ENCODE results near the gene RNU4-1. TPM values are rescaled to one million over a fixed set of nuclear protein-coding genes. Genes with fewer than 3 reads are reported as not detected.

RNU4-1 gene
- total and polyA plus RNA-seq, 4 donors = under 0.01 to 2,200 TPM; not detected in 2

- H3K36me3 ChIP-seq (ENCODE audit: control insufficient read depth in 4 of 4, insufficient read depth in 4 of 4, low read length in 4 of 4) = no peaks in the 10 kb centered on the region
- 2% methylated on average over 42 of the region's 42 CpGs for WGBS, 2 donors
- no peaks in the 10 kb centered on the region for H3K27me3 ChIP-seq (ENCODE audit: control insufficient read depth in 3 of 3, insufficient read depth in 3 of 3, low read length in 2 of 3)
- DNase-seq = peak; percentile 99
- peaks cover 0 to 9% (median 5%) of the 10 kb centered on the region in 5 donors for H3K4me1 ChIP-seq (ENCODE audit: control insufficient read depth in 5 of 5, insufficient read depth in 5 of 5, low read length in 5 of 5)
- TF ChIP-seq, protein P1, sequence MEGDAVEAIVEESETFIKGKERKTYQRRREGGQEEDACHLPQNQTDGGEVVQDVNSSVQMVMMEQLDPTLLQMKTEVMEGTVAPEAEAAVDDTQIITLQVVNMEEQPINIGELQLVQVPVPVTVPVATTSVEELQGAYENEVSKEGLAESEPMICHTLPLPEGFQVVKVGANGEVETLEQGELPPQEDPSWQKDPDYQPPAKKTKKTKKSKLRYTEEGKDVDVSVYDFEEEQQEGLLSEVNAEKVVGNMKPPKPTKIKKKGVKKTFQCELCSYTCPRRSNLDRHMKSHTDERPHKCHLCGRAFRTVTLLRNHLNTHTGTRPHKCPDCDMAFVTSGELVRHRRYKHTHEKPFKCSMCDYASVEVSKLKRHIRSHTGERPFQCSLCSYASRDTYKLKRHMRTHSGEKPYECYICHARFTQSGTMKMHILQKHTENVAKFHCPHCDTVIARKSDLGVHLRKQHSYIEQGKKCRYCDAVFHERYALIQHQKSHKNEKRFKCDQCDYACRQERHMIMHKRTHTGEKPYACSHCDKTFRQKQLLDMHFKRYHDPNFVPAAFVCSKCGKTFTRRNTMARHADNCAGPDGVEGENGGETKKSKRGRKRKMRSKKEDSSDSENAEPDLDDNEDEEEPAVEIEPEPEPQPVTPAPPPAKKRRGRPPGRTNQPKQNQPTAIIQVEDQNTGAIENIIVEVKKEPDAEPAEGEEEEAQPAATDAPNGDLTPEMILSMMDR (IDR thresholded peaks at IDR 0.05; ENCODE audit: control extremely low read depth, extremely low read depth) = no peak
- peak; percentile 99 for ATAC-seq (ENCODE audit: insufficient read depth, low FRiP score)
- peak overlapping the region; percentile 41 to 84 for H3K9ac ChIP-seq (ENCODE audit: insufficient read depth in 1 of 2, low read length in 2 of 2)
- peak overlapping the region; percentile 41 for H3K4me3 ChIP-seq
- peak overlapping the region; percentile 68 to 78 for H3K27ac ChIP-seq (ENCODE audit: low read depth in 1 of 2, low read length in 1 of 2)
- no peaks in the 10 kb centered on the region for H3K9me3 ChIP-seq (ENCODE audit: control insufficient read depth in 4 of 4, insufficient read depth in 3 of 4, low read length in 3 of 4)
Measured at GRCh38 chr12:120317224-120318105, 24.4 kb upstream of the RNU4-1 start.

DNA sequence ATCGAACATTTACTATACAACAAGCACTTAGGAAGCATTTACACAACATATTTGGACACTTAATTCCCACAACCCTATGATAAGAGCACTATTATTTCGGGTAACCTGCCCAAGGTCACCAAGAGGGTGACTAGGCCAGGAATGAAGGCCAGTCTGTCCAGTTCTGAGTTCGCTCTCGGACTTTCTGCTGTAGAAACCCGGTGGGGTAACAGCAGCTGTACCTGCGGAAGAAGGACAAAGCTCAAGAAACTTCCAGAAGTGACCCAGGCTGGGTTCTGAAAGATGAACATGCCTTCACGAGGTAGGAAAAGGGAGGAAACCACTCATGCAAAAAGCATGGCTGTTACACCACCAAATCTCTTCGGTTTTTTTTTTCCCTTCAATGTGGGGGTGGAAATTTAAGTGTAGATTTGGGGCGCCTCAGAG is 23.8 kb upstream of the RNU4-1 start:
- Histone ChIP-seq H3K9ac (ENCODE audit: insufficient read depth in 1 of 2, low read length in 2 of 2) (peak overlapping the region; percentile 41 to 84), H3K27ac (ENCODE audit: low read depth in 1 of 2, low read length in 1 of 2) (peak overlapping the region; percentile 68 to 78), H3K27me3 (ENCODE audit: control insufficient read depth in 3 of 3, insufficient read depth in 3 of 3, low read length in 2 of 3) (no peaks in the 10 kb centered on the region), H3K36me3 (ENCODE audit: control insufficient read depth in 4 of 4, insufficient read depth in 4 of 4, low read length in 4 of 4) (no peaks in the 10 kb centered on the region), H3K9me3 (ENCODE audit: control insufficient read depth in 4 of 4, insufficient read depth in 3 of 4, low read length in 3 of 4) (no peaks in the 10 kb centered on the region), H3K4me3 (peak overlapping the region; percentile 41), H3K4me1 (ENCODE audit: control insufficient read depth in 5 of 5, insufficient read depth in 5 of 5, low read length in 5 of 5) (peaks cover 0 to 9% (median 5%) of the 10 kb centered on the region in 5 donors)
- no peak for DNase-seq
- no peak for ATAC-seq (ENCODE audit: insufficient read depth, low FRiP score)
- WGBS, 2 donors = 38 to 46% methylated on average over 9 of the region's 9 CpGs
- TF ChIP-seq, protein P1 (IDR thresholded peaks at IDR 0.05; ENCODE audit: control extremely low read depth, extremely low read depth) = no peak

- no peaks in the 10 kb centered on the region for H3K36me3 ChIP-seq (ENCODE audit: control insufficient read depth in 4 of 4, insufficient read depth in 4 of 4, low read length in 4 of 4)
- no peak overlapping the region for H3K4me3 ChIP-seq
- no peak overlapping the region for H3K27ac ChIP-seq (ENCODE audit: low read depth in 1 of 2, low read length in 1 of 2)
- no peaks in the 10 kb centered on the region for H3K27me3 ChIP-seq (ENCODE audit: control insufficient read depth in 3 of 3, insufficient read depth in 3 of 3, low read length in 2 of 3)
- H3K9me3 ChIP-seq (ENCODE audit: control insufficient read depth in 4 of 4, insufficient read depth in 3 of 4, low read length in 3 of 4) = no peaks in the 10 kb centered on the region
- no peak overlapping the region for H3K9ac ChIP-seq (ENCODE audit: insufficient read depth in 1 of 2, low read length in 2 of 2)
- H3K4me1 ChIP-seq (ENCODE audit: control insufficient read depth in 5 of 5, insufficient read depth in 5 of 5, low read length in 5 of 5) = peaks cover 0 to 9% (median 5%) of the 10 kb centered on the region in 5 donors
- 68 to 81% methylated on average over 5 of the region's 5 CpGs for WGBS, 2 donors
- TF ChIP-seq, protein P1 (IDR thresholded peaks at IDR 0.05; ENCODE audit: control extremely low read depth, extremely low read depth) = no peak
- no peak for ATAC-seq (ENCODE audit: insufficient read depth, low FRiP score)
- no peak for DNase-seq
Measured at GRCh38 chr12:120314220-120314619, 21.2 kb upstream of the RNU4-1 start.
